Stomach smooth muscle (tissue), 2 donors: Measurements from ENCODE around the gene SNX8.

Experiments
- H3K27ac ChIP-seq: one replicate; pipeline ENCODE4 v1.7.0; 2013; ENCODE audit warnings: mild to moderate bottlenecking, low read length, inconsistent platforms
- H3K27me3 ChIP-seq, 2 donors: one replicate each; pipeline ENCODE4 v1.7.0; 2013; ENCODE audit warnings: low read length in 2 of 2; ENCODE audit not compliant: insufficient read depth in 2 of 2, control insufficient read depth in 1 of 2
- H3K36me3 ChIP-seq, 2 donors: one replicate each; pipeline ENCODE4 v1.7.0; 2013; ENCODE audit warnings: low read length in 2 of 2; ENCODE audit not compliant: control insufficient read depth in 2 of 2, insufficient read depth in 2 of 2
- H3K4me1 ChIP-seq: one replicate; pipeline ENCODE4 v1.7.0; 2013; ENCODE audit warnings: low read length; ENCODE audit not compliant: control insufficient read depth, insufficient read depth
- H3K4me3 ChIP-seq, 2 donors: one replicate each; pipeline ENCODE4 v1.7.0; 2013; ENCODE audit warnings: low read length in 2 of 2
- H3K9ac ChIP-seq, 2 donors: one replicate each; pipeline ENCODE4 v1.7.0; 2013; ENCODE audit warnings: low read length in 2 of 2, mild to moderate bottlenecking in 1 of 2
- H3K9me3 ChIP-seq, 2 donors: one replicate each; pipeline ENCODE4 v1.7.0; 2013; ENCODE audit warnings: low read length in 2 of 2; ENCODE audit not compliant: control insufficient read depth in 2 of 2
- donor health status: healthy.
- donor health status: Pancreatic carcinoma.

The SNX8 gene

GRCh38 chr7:2244404-2244995 lies 69.7 kb downstream of the SNX8 start:
- Histone ChIP-seq H3K27ac (no peak overlapping the region), H3K9me3 (no peaks in the 10 kb centered on the region), H3K4me1 (peaks cover 18% of the 10 kb centered on the region), H3K4me3 (no peak overlapping the region), H3K27me3 (no peaks in the 10 kb centered on the region), H3K36me3 (peaks cover 0 to 5% of the 10 kb centered on the region in 2 donors), H3K9ac (no peak overlapping the region)

GRCh38 chr7:2243458-2243857 lies 70.8 kb downstream of the SNX8 start:
- Histone ChIP-seq H3K27me3 (no peaks in the 10 kb centered on the region), H3K9me3 (no peaks in the 10 kb centered on the region), H3K9ac (no peak overlapping the region), H3K4me1 (peaks cover 18% of the 10 kb centered on the region), H3K36me3 (peaks cover under 1 to 11% of the 10 kb centered on the region in 2 donors), H3K4me3 (no peak overlapping the region), H3K27ac (no peak overlapping the region)

- peak overlapping the region; percentile 60 to 78 for H3K9ac ChIP-seq
- H3K27me3 ChIP-seq: no peaks in the 10 kb centered on the region
- H3K27ac ChIP-seq: no peak overlapping the region
- peaks cover 7 to 16% of the 10 kb centered on the region in 2 donors for H3K36me3 ChIP-seq
- H3K4me3 ChIP-seq: peak overlapping the region; percentile 83 to 84
- H3K4me1 ChIP-seq: peaks cover 18% of the 10 kb centered on the region
- H3K9me3 ChIP-seq: no peaks in the 10 kb centered on the region
These were observed 71.5 kb downstream of the SNX8 start for GRCh38 chr7:2242541-2243429.

- Histone ChIP-seq H3K4me1 (peaks cover 18% of the 10 kb centered on the region), H3K9me3 (no peaks in the 10 kb centered on the region), H3K4me3 (peak within 1 kb of the TSS; percentile 83 to 84), H3K27ac (no peak within 1 kb of the TSS), H3K27me3 (no peaks in the 10 kb centered on the region), H3K36me3 (peaks cover 14 to 19% of the 10 kb centered on the region in 2 donors), H3K9ac (peak within 1 kb of the TSS; percentile 78 to 82)
These were observed 72.4 kb downstream of the SNX8 start, which contains the start of the genes MRM2 and NUDT1 for GRCh38 chr7:2241580-2242540. TSS of gene MRM2 (minus strand) at chr7:2242205. CDS start at chr7:2242169, 36 bp downstream. TSS of gene NUDT1 (plus strand) at chr7:2242226. CDS start at chr7:2244575, 2,349 bp downstream.

- H3K9ac ChIP-seq: no peak overlapping the region
- no peak overlapping the region for H3K27ac ChIP-seq
- H3K27me3 ChIP-seq: no peaks in the 10 kb centered on the region
- peaks cover 18% of the 10 kb centered on the region for H3K4me1 ChIP-seq
- H3K9me3 ChIP-seq: no peaks in the 10 kb centered on the region
- H3K4me3 ChIP-seq: no peak overlapping the region
- H3K36me3 ChIP-seq: peaks cover 22 to 32% of the 10 kb centered on the region in 2 donors
These were observed 75.0 kb downstream of the SNX8 start for GRCh38 chr7:2239242-2239641.

- no peak overlapping the region for H3K4me3 ChIP-seq
- H3K4me1 ChIP-seq: peaks cover 22% of the 10 kb centered on the region
- no peak overlapping the region for H3K27ac ChIP-seq
- no peaks in the 10 kb centered on the region for H3K9me3 ChIP-seq
- no peak overlapping the region for H3K9ac ChIP-seq
- no peaks in the 10 kb centered on the region for H3K27me3 ChIP-seq
- H3K36me3 ChIP-seq: peaks cover 22 to 33% of the 10 kb centered on the region in 2 donors
These were observed 77.1 kb downstream of the SNX8 start for GRCh38 chr7:2237109-2237602.

GRCh38 chr7:2233926-2234325 lies 80.3 kb downstream of the SNX8 start:
- no peaks in the 10 kb centered on the region for H3K27me3 ChIP-seq
- no peaks in the 10 kb centered on the region for H3K9me3 ChIP-seq
- H3K27ac ChIP-seq: no peak overlapping the region
- no peak overlapping the region for H3K9ac ChIP-seq
- peaks cover 22 to 30% of the 10 kb centered on the region in 2 donors for H3K36me3 ChIP-seq
- H3K4me1 ChIP-seq: peaks cover 26% of the 10 kb centered on the region
- no peak overlapping the region for H3K4me3 ChIP-seq

GRCh38 chr7:2232766-2233520 lies 81.3 kb downstream of the SNX8 start, which contains the start of gene MAD1L1:
TSS of gene MAD1L1 (minus strand) at chr7:2232945. CDS start at chr7:2230133, 2,812 bp downstream.
- peak within 1 kb of the TSS; percentile 88 to 95 for H3K4me3 ChIP-seq
- no peaks in the 10 kb centered on the region for H3K9me3 ChIP-seq
- H3K4me1 ChIP-seq: peaks cover 26% of the 10 kb centered on the region
- no peaks in the 10 kb centered on the region for H3K27me3 ChIP-seq
- H3K36me3 ChIP-seq: peaks cover 16 to 26% of the 10 kb centered on the region in 2 donors
- H3K27ac ChIP-seq: peak within 1 kb of the TSS; percentile 24
- H3K9ac ChIP-seq: peak within 1 kb of the TSS; percentile 80 to 84

- Histone ChIP-seq H3K27ac (peak overlapping the region; percentile 24), H3K36me3 (peaks cover 11 to 23% of the 10 kb centered on the region in 2 donors), H3K9me3 (no peaks in the 10 kb centered on the region), H3K4me3 (peak overlapping the region; percentile 88 to 95), H3K27me3 (no peaks in the 10 kb centered on the region), H3K4me1 (peaks cover 26% of the 10 kb centered on the region), H3K9ac (peak overlapping the region; percentile 80 to 84)
These were observed 82.1 kb downstream of the SNX8 start for GRCh38 chr7:2231992-2232765.
